Endothelial cell of umbilical vein (primary cell): ENCODE data around the gene NSD2. TPM values are rescaled to one million over a fixed set of nuclear protein-coding genes. Genes with fewer than 3 reads are reported as not detected.

Experiments
- BruUV-seq: library from RNA; stranded (reverse); fragments of 400-500 nt; replicated peaks from 2 replicates; lab custom pipeline; 2021; lab: Mats Ljungman, UMichigan
- CTCF ChIA-PET: fragments of 300-600, 350-600 bp; sonication (Branson Sonifier 250); formaldehyde crosslinking; loops from one replicate; lab custom pipeline; 2021; ENCODE audit warnings: antibody characterized with exemption, inconsistent platforms; lab: Charles Lee
- POLR2A ChIA-PET: fragments of 300-600, 350-600 bp; sonication (Branson Sonifier 250); formaldehyde crosslinking; loops from one replicate; lab custom pipeline; 2021; ENCODE audit warnings: antibody characterized with exemption, inconsistent platforms; lab: Charles Lee
- DNase-seq: peaks from one replicate; pipeline ENCODE4 v3.0.0-alpha.2; 2011; ENCODE audit warnings: low read depth, low spot score
- FAIRE-seq: peaks from 2 replicates; lab custom pipeline; 2011; peaks lifted over from hg19 to GRCh38; lab: Jason Lieb, UNC
- H2AFZ ChIP-seq: 2 replicates; pipeline ENCODE4 v1.6.0; 2012; ENCODE audit warnings: low read depth, low read length, control low read depth, inconsistent platforms
- H3K27ac ChIP-seq: 2 replicates; pipeline ENCODE4 v1.5.1; 2011; ENCODE audit warnings: low read depth, mild to moderate bottlenecking, control low read depth, low read length, moderate library complexity; ENCODE audit not compliant: insufficient read depth
- H3K27me3 ChIP-seq, 2 experiments: 2 replicates each; pipeline versions ENCODE4 v1.6.0 to v1.6.1; 2011; ENCODE audit warnings: low read length in 2 of 2, mixed read lengths in 1 of 2; ENCODE audit not compliant: control insufficient read depth in 2 of 2, insufficient read depth in 2 of 2
- H3K36me3 ChIP-seq, 2 experiments: 2 replicates in 1 of 2; 3 replicates in 1 of 2; pipeline ENCODE4 v1.5.1; 2011; ENCODE audit warnings: low read length in 2 of 2, mild to moderate bottlenecking in 1 of 2, moderate library complexity in 1 of 2; ENCODE audit not compliant: control insufficient read depth in 2 of 2, insufficient read depth in 2 of 2; ENCODE audit errors: extremely low read depth in 1 of 2
- H3K4me1 ChIP-seq: 3 replicates; pipeline ENCODE4 v1.5.1; 2011; ENCODE audit warnings: mild to moderate bottlenecking, low read length; ENCODE audit not compliant: control insufficient read depth, insufficient read depth; ENCODE audit errors: extremely low read depth
- H3K4me2 ChIP-seq: 2 replicates; pipeline ENCODE4 v1.6.1; 2011; ENCODE audit warnings: low read length, control low read depth, mixed read lengths; ENCODE audit not compliant: insufficient read depth
- H3K4me3 ChIP-seq, 3 experiments: fragments of 200-600 bp in 1 of 3; sonication (generic), shearing (Covaris generic) in 1 of 3; replicated peaks in 1 of 3; 2 replicates each; pipeline ENCODE4 v1.5.1; 2011 to 2016; ENCODE audit warnings: control low read depth in 3 of 3, low read length in 3 of 3, mild to moderate bottlenecking in 2 of 3, inconsistent platforms in 1 of 3, low read depth in 1 of 3, moderate library complexity in 1 of 3; ENCODE audit not compliant: insufficient read depth in 1 of 3
- H3K79me2 ChIP-seq: 2 replicates; pipeline ENCODE4 v1.6.0; 2012; ENCODE audit warnings: low read length, inconsistent platforms; ENCODE audit not compliant: control insufficient read depth, insufficient read depth
- H3K9ac ChIP-seq: replicated peaks from 2 replicates; pipeline ENCODE3; 2011; ENCODE audit warnings: low read length, control low read depth; ENCODE audit not compliant: insufficient read depth; ENCODE audit errors: extremely low read depth
- H3K9me1 ChIP-seq: replicated peaks from 3 replicates; pipeline ENCODE4 v1.6.0; 2011; ENCODE audit warnings: mild to moderate bottlenecking, low read length; ENCODE audit not compliant: control insufficient read depth, insufficient read depth; ENCODE audit errors: extremely low read depth
- H3K9me3 ChIP-seq: replicated peaks from 2 replicates; pipeline ENCODE4 v1.5.1; 2012; ENCODE audit warnings: low read length, inconsistent platforms; ENCODE audit not compliant: control insufficient read depth, insufficient read depth
- H4K20me1 ChIP-seq: replicated peaks from 2 replicates; pipeline ENCODE3; 2011; ENCODE audit warnings: mild to moderate bottlenecking, low read length; ENCODE audit not compliant: control insufficient read depth, insufficient read depth; ENCODE audit errors: extremely low read depth
- CTCF ChIP-seq, 2 donors: IDR thresholded peaks; 1 replicate in 1 of 2; 2 replicates in 1 of 2; pipeline ENCODE4 v1.5.1; 2011; ENCODE audit warnings: low read length in 2 of 2, mild to moderate bottlenecking in 2 of 2, moderate library complexity in 2 of 2, control low read depth in 1 of 2, inconsistent platforms in 1 of 2, low read depth in 1 of 2; ENCODE audit not compliant: insufficient read depth in 1 of 2; ENCODE audit errors: extremely low read depth in 1 of 2
- EZH2 ChIP-seq: IDR thresholded peaks from 2 replicates; pipeline ENCODE4 v1.6.1; 2012; ENCODE audit warnings: borderline replicate concordance, low read depth, mild to moderate bottlenecking, moderate library complexity, low read length, inconsistent platforms; ENCODE audit not compliant: severe bottlenecking
- FOS ChIP-seq: IDR thresholded peaks from 2 replicates; pipeline ENCODE4 v1.6.1; 2011; ENCODE audit warnings: mild to moderate bottlenecking, low read length, moderate library complexity, borderline replicate concordance; ENCODE audit not compliant: insufficient read depth
- GATA2 ChIP-seq: IDR thresholded peaks from 2 replicates; pipeline ENCODE4 v1.7.0; 2011; ENCODE audit warnings: low read depth, mild to moderate bottlenecking, moderate library complexity, mixed read lengths, low read length; ENCODE audit not compliant: insufficient read length, insufficient read depth
- JUN ChIP-seq: IDR thresholded peaks from 2 replicates; pipeline ENCODE4 v1.6.1; 2011; ENCODE audit warnings: borderline replicate concordance, low read depth; ENCODE audit not compliant: insufficient read length, insufficient read depth
- MAX ChIP-seq: IDR thresholded peaks from 2 replicates; pipeline ENCODE4 v1.6.1; 2011; ENCODE audit not compliant: insufficient read depth, insufficient read length
- MYC ChIP-seq: IDR thresholded peaks from one replicate; pipeline ENCODE4 v1.6.1; 2011; ENCODE audit warnings: mild to moderate bottlenecking, low read depth, low read length
- POLR2A ChIP-seq: IDR thresholded peaks from 2 replicates; pipeline ENCODE4 v1.6.1; 2012; ENCODE audit warnings: low read depth, mild to moderate bottlenecking, control low read depth, low read length
- POLR2AphosphoS5 ChIP-seq: IDR thresholded peaks from 2 replicates; pipeline ENCODE4 v1.6.1; 2012; ENCODE audit warnings: low read depth, mild to moderate bottlenecking, control low read depth, low read length, moderate library complexity; ENCODE audit not compliant: insufficient read depth
- dilution Hi-C: fragments of 300-500 bp; cut with MboI; formaldehyde crosslinking; loops from one replicate; pipeline ENCODE4 v1.15.0; 2019; ENCODE audit warnings: low sequenced_read_pairs; ENCODE audit not compliant: extremely low pct_ligation_motif_present
- intact Hi-C: fragments of 100-400 bp; cut with micrococcal nuclease; formaldehyde crosslinking; loops from one replicate; pipeline ENCODE4 v1.10.0; 2022
- polyA plus RNA-seq, 4 experiments: library from polyadenylated mRNA; depleted of rRNA in 3 of 4; stranded (reverse) in 3 of 4; unstranded in 1 of 4; fragments of >200 nt; gene quantifications; 2 replicates each; pipeline versions ENCODE4 v1.2.1 to v1.2.3, GENCODE V29; 2011 to 2012; ENCODE audit warnings: missing spikeins in 1 of 4
- total RNA-seq: library from RNA; stranded (reverse); gene quantifications from 2 replicates; pipeline ENCODE4 v1.2.3, GENCODE V29; 2021

NSD2 gene
- total and polyA plus RNA-seq, 2 donors (not counting 3 experiments of a cell fraction or from before 2014, with no cell fraction given) = 31.3 to 171 TPM

GRCh38 chr4:1841887-1842210, 29.3 kb upstream of the NSD2 start:
- no peak for TF ChIP-seq FOS
- TF ChIP-seq MAX = no peak
- no peak for TF ChIP-seq POLR2AphosphoS5
- no peak for TF ChIP-seq JUN
- no peak for TF ChIP-seq GATA2
- TF ChIP-seq POLR2A = no peak
- no peak for TF ChIP-seq CTCF (IDR thresholded peaks at IDR 0.05; ENCODE audit: extremely low read depth in 1 of 2, insufficient read depth in 1 of 2, low read depth in 1 of 2, low read length in 2 of 2)
- no peak for TF ChIP-seq MYC
- no peak for TF ChIP-seq EZH2
- no peaks in the 10 kb centered on the region for H3K9me1 ChIP-seq
- FAIRE-seq = no peak
- no TSS peak for BruUV-seq
- DNase-seq = no peak
- no peak overlapping the region for H3K4me2 ChIP-seq
- ChIA-PET POLR2A (no interaction called here), CTCF (interaction anchor here (2.8 kb wide), 1 partner anchor 69 kb away, joined by 14 read pairs; no protein-coding TSS in a partner anchor)
- H3K27ac ChIP-seq = no peak overlapping the region
- no peak overlapping the region for H3K9ac ChIP-seq
- H3K9me3 ChIP-seq = no peaks in the 10 kb centered on the region
- H4K20me1 ChIP-seq = no peaks in the 10 kb centered on the region
- no peak overlapping the region for H2AFZ ChIP-seq
- H3K4me3 ChIP-seq = no peak overlapping the region
- intact Hi-C loops = loop anchor here (2.0 kb wide), 1 partner anchor 57 kb away; no protein-coding TSS in a partner anchor
- peaks cover 29% of the 10 kb centered on the region for H3K79me2 ChIP-seq
- H3K36me3 ChIP-seq = peaks cover 3 to 33% of the 10 kb centered on the region in 2 experiments
- no peaks in the 10 kb centered on the region for H3K4me1 ChIP-seq
- H3K27me3 ChIP-seq = no peaks in the 10 kb centered on the region
- dilution Hi-C loops = no loop called here
